T-helper 1 cell treated with Interleukin-12 subunit alpha and Interleukin-12 subunit beta and Interleukin-4 antibody, amounts not matched to agents 30 ng/mL and 1 ng/mL, for 36 hours (primary cell): ENCODE measurements around the gene IMMP1L. TPM values are rescaled to one million over a fixed set of nuclear protein-coding genes. Genes with fewer than 3 reads are reported as not detected.
"Not testable (repeated sequence)": the region's sequence is repeated elsewhere in the genome, so short reads cannot be mapped to it uniquely, and the experiment has no call there.

Source experiments
- intact Hi-C: fragments of 100-400 bp; cut with micrococcal nuclease; formaldehyde crosslinking; loops from one replicate; pipeline ENCODE4 v1.15.1; 2024
- total RNA-seq: library from RNA; stranded (reverse); gene quantifications from 2 replicates; pipeline ENCODE4 v1.2.3, GENCODE V29; 2022

IMMP1L gene, protein sequence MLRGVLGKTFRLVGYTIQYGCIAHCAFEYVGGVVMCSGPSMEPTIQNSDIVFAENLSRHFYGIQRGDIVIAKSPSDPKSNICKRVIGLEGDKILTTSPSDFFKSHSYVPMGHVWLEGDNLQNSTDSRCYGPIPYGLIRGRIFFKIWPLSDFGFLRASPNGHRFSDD
- total RNA-seq: 19.1 and 19.4 TPM in 2 replicates

DNA sequence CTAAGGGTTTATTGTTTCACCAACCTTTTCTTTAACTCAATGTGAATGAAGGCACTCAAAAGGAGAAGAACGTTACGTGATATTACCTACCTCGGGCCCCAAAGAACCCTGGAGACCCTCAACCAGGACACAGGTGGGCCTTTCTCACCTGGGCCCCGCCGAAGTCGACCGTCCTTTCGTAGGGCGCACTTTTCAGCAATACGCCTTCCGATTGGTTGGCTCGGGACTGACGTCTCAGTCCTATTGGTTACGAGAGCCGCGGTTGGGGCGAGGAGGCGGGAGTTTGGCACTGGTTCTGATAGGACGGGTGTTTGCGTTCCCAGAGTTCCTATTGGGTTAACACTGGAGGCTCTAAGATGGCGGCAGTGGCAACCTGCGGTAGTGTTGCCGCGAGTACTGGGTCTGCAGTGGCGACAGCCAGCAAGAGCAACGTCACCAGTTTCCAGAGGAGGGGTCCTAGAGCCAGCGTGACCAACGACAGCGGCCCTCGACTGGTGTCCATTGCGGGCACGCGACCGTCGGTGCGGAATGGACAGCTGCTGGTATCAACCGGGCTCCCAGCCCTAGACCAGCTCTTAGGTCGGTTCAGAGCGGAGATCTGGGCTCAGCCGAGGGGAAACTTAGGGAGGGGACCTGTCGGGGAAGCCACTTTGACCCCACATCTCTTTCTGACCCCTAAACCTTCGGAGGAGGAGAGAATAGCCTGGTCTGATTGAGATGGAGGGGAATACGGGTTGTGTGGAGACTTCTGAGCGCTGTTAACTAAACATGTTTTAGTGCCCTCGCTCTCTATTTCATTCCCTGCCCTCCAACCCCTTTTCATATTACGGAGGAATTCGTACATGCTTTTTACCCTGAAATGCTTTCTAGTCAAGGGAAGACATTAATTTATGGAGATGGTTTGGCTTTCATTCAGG is at the start of gene IMMP1L, which contains the start of gene ELP4:
IMMP1L (minus strand) TSS at position 194 of the 917 bp plus-strand sequence. CDS start 46,346 bp downstream, outside the sequence.
ELP4 (plus strand) TSS at position 339 of the 917 bp plus-strand sequence; CDS start at position 357, 18 bp downstream.
- intact Hi-C loops: loop anchor here (1.0 to 5.0 kb wide), 10 partner anchors 140 to 1649 kb away; partner anchors contain the start of genes ARL14EP, DCDC1, DNAJC24 and EIF3M

DNA sequence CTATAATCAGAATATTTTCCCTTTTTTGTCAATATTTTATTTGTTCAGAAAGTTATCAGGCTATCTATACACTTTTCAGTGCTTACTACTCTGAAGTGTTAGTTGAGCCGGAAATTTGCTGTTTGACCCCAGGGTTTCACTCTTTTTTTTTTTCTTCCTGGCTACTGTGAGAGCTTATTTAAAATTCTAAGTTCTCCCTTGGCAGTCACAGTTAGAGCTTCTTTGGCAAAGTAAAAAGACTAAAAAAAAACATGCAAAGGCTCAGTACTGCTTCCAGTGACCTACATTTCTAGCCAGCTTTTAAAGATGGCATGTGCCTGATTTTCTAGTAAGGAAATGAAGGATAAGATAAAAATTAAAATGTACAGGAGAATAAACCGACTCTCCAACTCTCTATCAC is 48.6 kb upstream of the IMMP1L start:
- intact Hi-C loops: no loop called here

GRCh38 chr11:31555938-31556337 is 46.5 kb upstream of the IMMP1L start:
- intact Hi-C loops: no loop called here

DNA sequence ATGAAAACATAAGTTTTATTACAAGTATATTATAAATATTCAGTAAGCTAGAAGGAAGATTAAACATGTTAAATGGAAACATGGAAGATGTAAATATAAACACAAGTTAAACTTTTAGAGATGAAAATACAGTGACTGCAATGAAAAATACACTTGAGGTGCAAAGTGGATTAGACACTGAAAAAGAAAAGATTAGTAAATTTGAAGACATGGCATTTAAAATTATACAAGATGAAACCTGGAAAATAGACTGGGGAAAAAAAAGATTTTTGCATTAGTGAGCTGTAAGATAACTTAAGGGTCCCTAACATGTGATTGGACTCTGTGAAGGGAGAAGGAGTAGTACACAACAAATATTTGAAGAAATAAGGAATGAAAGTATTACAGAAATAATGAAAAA is 33.4 kb upstream of the IMMP1L start:
- intact Hi-C loops: no loop called here

GRCh38 chr11:31535479-31535878 is 26.1 kb upstream of the IMMP1L start:
- intact Hi-C loops: no loop called here

- intact Hi-C loops: no loop called here
Measured at GRCh38 chr11:31531293-31531692, 21.9 kb upstream of the IMMP1L start.

DNA sequence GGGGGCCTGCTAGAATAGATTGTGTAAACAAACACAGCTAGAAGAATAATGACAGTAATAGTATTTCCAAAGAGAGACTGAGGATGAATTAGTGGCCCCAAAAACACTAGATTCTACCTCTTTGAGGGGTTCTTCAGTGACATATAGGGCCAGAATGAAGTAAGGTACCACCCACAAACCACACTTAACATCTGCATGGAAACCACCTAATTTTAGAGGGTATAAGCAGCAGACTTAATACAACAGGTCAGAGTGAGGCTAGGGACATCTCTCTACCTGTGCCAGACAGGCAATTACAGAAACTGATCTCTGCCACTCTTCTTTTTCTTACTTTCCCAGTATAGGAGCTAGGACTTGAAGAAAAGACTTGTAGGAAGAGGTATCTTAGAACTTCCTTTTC is 20.3 kb upstream of the IMMP1L start:
- intact Hi-C loops: no loop called here

- intact Hi-C loops: no loop called here
Measured at GRCh38 chr11:31529189-31529588, 19.8 kb upstream of the IMMP1L start.

GRCh38 chr11:31521497-31522150 is 12.2 kb upstream of the IMMP1L start:
- intact Hi-C loops: no loop called here

- intact Hi-C loops: no loop called here
Measured at GRCh38 chr11:31512117-31512516, 2.7 kb upstream of the IMMP1L start.

DNA sequence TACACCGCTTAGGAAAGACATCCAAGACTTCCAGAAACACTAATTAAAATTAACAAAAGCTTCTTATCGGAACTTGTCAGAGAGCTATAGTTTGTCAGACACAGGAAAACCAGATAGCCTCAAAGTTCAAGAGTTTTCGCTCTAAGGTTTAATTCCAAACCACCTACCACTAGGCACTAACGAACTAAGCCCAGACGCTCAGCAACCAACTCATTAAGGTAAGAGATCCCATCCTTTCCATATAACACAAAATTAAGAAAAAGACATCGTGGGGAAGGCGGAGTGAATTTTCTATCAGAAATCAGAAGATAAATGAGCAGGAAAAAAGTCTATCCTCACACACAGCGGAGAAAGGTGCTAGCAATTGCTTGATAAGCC is 382 bp downstream of the IMMP1L start:
- intact Hi-C loops: loop anchor here (1.0 to 5.0 kb wide), 10 partner anchors 140 to 1650 kb away; partner anchors contain the start of genes ARL14EP, DCDC1, DNAJC24 and EIF3M

- intact Hi-C loops: no loop called here
Measured at GRCh38 chr11:31500560-31500959, 8.9 kb downstream of the IMMP1L start.

- intact Hi-C loops: no loop called here
Measured at GRCh38 chr11:31499576-31500178, 9.7 kb downstream of the IMMP1L start.

DNA sequence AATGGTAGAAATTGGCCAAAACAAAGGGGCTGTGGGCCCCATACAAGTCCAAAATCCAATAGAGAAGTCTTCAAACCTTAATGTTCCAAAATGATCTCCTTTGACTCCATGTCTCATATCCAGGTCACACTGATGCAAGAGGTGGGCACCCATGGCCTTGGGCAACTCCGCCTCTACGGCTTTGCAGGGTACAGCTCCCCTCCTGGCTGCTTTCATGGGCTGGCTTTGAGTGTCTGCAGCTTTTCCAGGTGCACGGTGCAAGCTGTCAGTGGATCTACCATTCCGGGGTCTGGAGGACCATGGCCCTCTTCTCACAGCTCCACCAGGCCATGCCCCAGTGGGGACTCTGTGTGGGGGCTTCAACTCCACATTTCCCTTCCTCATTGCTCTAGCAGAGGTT is 15.7 kb downstream of the IMMP1L start:
- intact Hi-C loops: not testable (repeated sequence)

GRCh38 chr11:31493235-31493634 is 16.2 kb downstream of the IMMP1L start:
- intact Hi-C loops: no loop called here

- intact Hi-C loops: no loop called here
Measured at GRCh38 chr11:31492320-31492913, 17.0 kb downstream of the IMMP1L start.

GRCh38 chr11:31487848-31488247 is 21.6 kb downstream of the IMMP1L start:
- intact Hi-C loops: loop anchor here (1.0 to 2.0 kb wide), 4 partner anchors 383 to 688 kb away; no protein-coding TSS in a partner anchor

DNA sequence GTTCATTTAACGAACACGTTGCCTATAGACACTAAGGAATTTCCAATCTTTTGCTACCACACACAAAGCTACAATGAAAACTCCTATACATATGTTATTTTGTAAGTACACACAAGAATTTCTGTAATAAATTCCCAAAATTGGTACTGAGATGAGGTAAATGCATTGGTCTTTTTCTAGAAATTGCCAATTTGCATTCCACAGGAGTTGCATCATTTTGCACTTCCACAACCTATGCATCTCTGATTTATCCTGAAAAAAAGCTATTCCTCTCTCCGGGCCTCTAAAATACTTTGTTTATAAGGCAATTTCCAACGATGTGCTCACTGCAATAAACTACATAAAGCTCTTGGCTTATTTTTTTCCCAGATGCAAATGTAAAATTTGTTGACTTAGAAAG is 24.9 kb downstream of the IMMP1L start:
- intact Hi-C loops: no loop called here

GRCh38 chr11:31480930-31481329 is 28.5 kb downstream of the IMMP1L start:
- intact Hi-C loops: no loop called here

DNA sequence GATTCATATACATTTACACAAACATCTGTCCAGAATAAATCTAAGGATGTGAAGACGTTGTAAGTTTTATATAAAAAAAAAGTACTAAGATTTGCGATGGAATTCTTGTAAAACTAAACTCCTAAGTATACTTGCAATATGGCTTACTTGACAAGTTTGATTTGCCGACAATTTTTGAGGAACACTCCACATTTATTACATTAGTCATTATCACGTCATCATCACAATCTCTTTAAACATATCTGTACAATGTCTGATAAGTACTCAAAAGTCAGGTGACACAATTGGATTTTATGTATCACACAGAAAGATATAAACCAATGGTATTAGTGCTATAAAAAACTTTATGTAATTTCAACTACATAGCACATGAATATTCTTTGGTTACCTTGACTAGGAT is 30.4 kb downstream of the IMMP1L start:
- intact Hi-C loops: no loop called here

DNA sequence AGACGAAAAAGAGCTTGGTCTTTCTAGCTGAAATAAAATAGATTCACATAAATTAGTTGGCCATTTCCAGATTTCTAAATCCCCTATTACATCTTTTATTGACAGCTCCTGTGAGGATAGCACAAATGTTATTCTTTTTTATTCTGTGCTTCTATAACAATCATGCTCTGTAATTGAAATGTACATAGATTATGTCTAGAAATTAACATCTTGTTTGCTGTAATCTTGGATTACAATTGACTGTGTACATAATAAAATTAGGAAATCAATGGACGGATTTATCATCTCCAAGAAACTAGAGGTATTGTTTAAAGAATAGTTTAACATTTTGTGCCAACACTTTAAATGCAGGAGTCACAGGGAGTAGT is 31.2 kb downstream of the IMMP1L start:
- intact Hi-C loops: no loop called here
